Vagina (tissue), 2 donors: Measurements from ENCODE around the gene ACAT1. TPM values are rescaled to one million over a fixed set of nuclear protein-coding genes. Genes with fewer than 3 reads are reported as not detected.

Experiments
- DNase-seq, 2 donors: peaks; one replicate each; pipeline ENCODE4 v3.0.0-alpha.2; 2017; ENCODE audit errors: extremely low spot score in 2 of 2
- H3K27ac ChIP-seq: fragments of 200-600 bp; sonication (generic); one replicate; pipeline ENCODE4 v1.5.1; 2019
- H3K27me3 ChIP-seq: fragments of 200-600 bp; sonication (generic); one replicate; pipeline ENCODE4 v1.5.1; 2019
- H3K36me3 ChIP-seq, 2 donors: fragments of 200-600 bp; sonication (generic); one replicate each; pipeline ENCODE4 v1.5.1; 2017 to 2019
- H3K4me1 ChIP-seq: fragments of 200-600 bp; sonication (generic); one replicate; pipeline ENCODE4 v1.5.1; 2019
- H3K4me3 ChIP-seq, 2 donors: fragments of 200-600 bp; sonication (generic); 1 replicate in 1 of 2; 2 replicates in 1 of 2; pipeline ENCODE4 v1.5.1; 2016 to 2019
- H3K9me3 ChIP-seq: fragments of 200-600 bp; sonication (generic); one replicate; pipeline ENCODE4 v1.5.1; 2019
- POLR2A ChIP-seq, 2 donors: fragments of 450-650 bp; IDR thresholded peaks; one replicate each; pipeline ENCODE4 v1.6.1; 2017; ENCODE audit warnings: antibody characterized with exemption in 2 of 2, mild to moderate bottlenecking in 2 of 2, moderate library complexity in 2 of 2
- POLR2AphosphoS5 ChIP-seq, 2 donors: sonication (generic); formaldehyde crosslinking; IDR thresholded peaks; one replicate each; pipeline ENCODE4 v1.9.0; 2017; ENCODE audit warnings: antibody characterized with exemption in 2 of 2, mild to moderate bottlenecking in 2 of 2, low read depth in 1 of 2; ENCODE audit not compliant: insufficient read depth in 1 of 2
- intact Hi-C: fragments of 100-400 bp; cut with DNase I; formaldehyde crosslinking; loops from one replicate; pipeline ENCODE4 v1.15.1; 2023
- total RNA-seq: library from RNA; depleted of rRNA; stranded (reverse); fragments of >200 nt; gene quantifications from one replicate; pipeline ENCODE4 v1.2.3, GENCODE V29; 2016
- TF ChIP-seq, protein P1 (sequence below), 3 experiments: fragments of 450-650 bp in 2 of 3; fragments of 200-600 bp in 1 of 3; sonication (generic) in 1 of 3; IDR thresholded peaks; one replicate each; pipeline ENCODE4 v1.5.1; 2017 to 2019; ENCODE audit warnings: antibody characterized with exemption in 3 of 3, mild to moderate bottlenecking in 2 of 3, moderate library complexity in 2 of 3

Gene ACAT1
- total RNA-seq, 1 donor from 2014 or later = 71.0 TPM

DNA sequence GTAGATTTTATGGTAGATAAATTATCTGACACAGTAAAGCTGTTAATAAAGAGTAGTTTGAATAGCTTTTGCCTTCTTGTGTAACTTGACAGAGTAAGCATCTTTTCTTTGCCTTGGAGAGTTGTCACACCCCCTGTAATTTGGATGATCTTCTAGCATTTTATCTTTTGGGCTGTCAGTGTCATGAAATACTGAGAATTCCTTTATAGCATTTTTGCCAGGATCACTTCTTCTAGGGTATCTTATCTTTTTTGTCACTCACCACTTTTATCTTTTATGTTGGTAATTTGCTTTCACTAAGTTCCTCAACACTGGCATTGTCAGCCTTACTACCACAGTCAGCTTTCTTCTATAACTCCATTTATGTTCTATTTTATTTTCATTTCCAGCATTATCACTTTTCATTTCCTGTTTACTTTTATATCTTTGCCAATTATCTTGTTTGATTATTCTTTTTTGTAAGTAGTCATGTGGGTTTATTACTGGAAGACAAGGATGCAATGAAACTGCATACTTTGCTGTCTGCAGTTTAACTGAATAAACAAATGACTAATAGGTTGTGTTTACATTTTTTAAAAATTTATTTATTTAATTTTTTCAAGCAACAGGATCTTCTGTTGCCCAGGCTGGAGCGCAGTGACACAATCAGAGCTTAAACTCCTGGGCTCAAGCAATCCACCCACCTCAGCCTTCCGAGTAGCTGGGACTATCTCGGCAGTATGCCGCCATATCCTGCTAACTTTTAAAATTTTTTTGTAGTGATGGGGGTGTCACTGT, 28.1 kb upstream of the ACAT1 start:
- Histone ChIP-seq H3K27me3 (no peaks in the 10 kb centered on the region), H3K4me3 (no peak overlapping the region), H3K9me3 (no peaks in the 10 kb centered on the region), H3K36me3 (peaks cover 0 to 44% of the 10 kb centered on the region in 2 donors), H3K27ac (no peak overlapping the region), H3K4me1 (no peaks in the 10 kb centered on the region)
- no peak for DNase-seq
- TF ChIP-seq POLR2AphosphoS5 (IDR thresholded peaks at IDR 0.05; ENCODE audit: insufficient read depth in 1 of 2, low read depth in 1 of 2) = no peak
- intact Hi-C loops = no loop called here

DNA sequence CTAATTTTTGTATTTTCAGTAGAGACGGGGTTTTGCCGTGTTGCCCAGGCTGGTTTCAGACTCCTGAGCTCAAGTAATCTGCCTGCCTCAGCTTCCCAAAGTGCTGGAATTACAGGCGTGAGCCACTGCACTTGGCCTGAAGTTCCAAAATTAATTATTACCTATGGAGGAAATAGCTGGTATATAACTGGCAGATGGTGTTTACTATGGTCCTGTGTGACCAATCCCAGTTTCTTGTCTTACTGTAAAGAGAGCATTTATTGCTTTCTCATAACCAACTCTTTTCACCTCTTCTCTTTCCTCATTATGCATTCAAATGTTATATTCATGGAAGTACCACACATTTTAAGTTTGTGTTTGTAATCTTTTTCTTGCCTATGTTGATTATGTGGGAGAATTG, 24.2 kb upstream of the ACAT1 start:
- no peak for DNase-seq
- intact Hi-C loops = no loop called here
- Histone ChIP-seq H3K27me3 (no peaks in the 10 kb centered on the region), H3K4me3 (no peak overlapping the region), H3K4me1 (no peaks in the 10 kb centered on the region), H3K27ac (no peak overlapping the region), H3K9me3 (no peaks in the 10 kb centered on the region), H3K36me3 (peaks cover 0 to 43% of the 10 kb centered on the region in 2 donors)
- TF ChIP-seq POLR2AphosphoS5 (IDR thresholded peaks at IDR 0.05; ENCODE audit: insufficient read depth in 1 of 2, low read depth in 1 of 2) (no peak), POLR2A (IDR thresholded peaks at IDR 0.05) (no peak)
- TF ChIP-seq, protein P1, sequence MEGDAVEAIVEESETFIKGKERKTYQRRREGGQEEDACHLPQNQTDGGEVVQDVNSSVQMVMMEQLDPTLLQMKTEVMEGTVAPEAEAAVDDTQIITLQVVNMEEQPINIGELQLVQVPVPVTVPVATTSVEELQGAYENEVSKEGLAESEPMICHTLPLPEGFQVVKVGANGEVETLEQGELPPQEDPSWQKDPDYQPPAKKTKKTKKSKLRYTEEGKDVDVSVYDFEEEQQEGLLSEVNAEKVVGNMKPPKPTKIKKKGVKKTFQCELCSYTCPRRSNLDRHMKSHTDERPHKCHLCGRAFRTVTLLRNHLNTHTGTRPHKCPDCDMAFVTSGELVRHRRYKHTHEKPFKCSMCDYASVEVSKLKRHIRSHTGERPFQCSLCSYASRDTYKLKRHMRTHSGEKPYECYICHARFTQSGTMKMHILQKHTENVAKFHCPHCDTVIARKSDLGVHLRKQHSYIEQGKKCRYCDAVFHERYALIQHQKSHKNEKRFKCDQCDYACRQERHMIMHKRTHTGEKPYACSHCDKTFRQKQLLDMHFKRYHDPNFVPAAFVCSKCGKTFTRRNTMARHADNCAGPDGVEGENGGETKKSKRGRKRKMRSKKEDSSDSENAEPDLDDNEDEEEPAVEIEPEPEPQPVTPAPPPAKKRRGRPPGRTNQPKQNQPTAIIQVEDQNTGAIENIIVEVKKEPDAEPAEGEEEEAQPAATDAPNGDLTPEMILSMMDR (IDR thresholded peaks at IDR 0.05) = no peak

GRCh38 chr11:108101090-108101775, 20.1 kb upstream of the ACAT1 start:
- no peaks in the 10 kb centered on the region for H3K27me3 ChIP-seq
- H3K36me3 ChIP-seq = peaks cover 0 to 28% of the 10 kb centered on the region in 2 donors
- intact Hi-C loops = no loop called here
- TF ChIP-seq POLR2A (IDR thresholded peaks at IDR 0.05) (no peak), POLR2AphosphoS5 (IDR thresholded peaks at IDR 0.05; ENCODE audit: insufficient read depth in 1 of 2, low read depth in 1 of 2) (no peak)
- TF ChIP-seq, protein P1 (IDR thresholded peaks at IDR 0.05) = no peak
- no peak overlapping the region for H3K27ac ChIP-seq
- DNase-seq = no peak
- H3K4me3 ChIP-seq = no peak overlapping the region
- no peaks in the 10 kb centered on the region for H3K9me3 ChIP-seq
- H3K4me1 ChIP-seq = no peaks in the 10 kb centered on the region

GRCh38 chr11:108111126-108111525, 10.2 kb upstream of the ACAT1 start:
- TF ChIP-seq, protein P1 (IDR thresholded peaks at IDR 0.05) = no peak
- TF ChIP-seq POLR2AphosphoS5 (IDR thresholded peaks at IDR 0.05; ENCODE audit: insufficient read depth in 1 of 2, low read depth in 1 of 2) (no peak), POLR2A (IDR thresholded peaks at IDR 0.05) (no peak)
- Histone ChIP-seq H3K4me1 (peaks cover 10% of the 10 kb centered on the region), H3K9me3 (no peaks in the 10 kb centered on the region), H3K27me3 (no peaks in the 10 kb centered on the region), H3K36me3 (no peaks in the 10 kb centered on the region), H3K27ac (no peak overlapping the region), H3K4me3 (no peak overlapping the region)
- DNase-seq = no peak
- intact Hi-C loops = no loop called here

DNA sequence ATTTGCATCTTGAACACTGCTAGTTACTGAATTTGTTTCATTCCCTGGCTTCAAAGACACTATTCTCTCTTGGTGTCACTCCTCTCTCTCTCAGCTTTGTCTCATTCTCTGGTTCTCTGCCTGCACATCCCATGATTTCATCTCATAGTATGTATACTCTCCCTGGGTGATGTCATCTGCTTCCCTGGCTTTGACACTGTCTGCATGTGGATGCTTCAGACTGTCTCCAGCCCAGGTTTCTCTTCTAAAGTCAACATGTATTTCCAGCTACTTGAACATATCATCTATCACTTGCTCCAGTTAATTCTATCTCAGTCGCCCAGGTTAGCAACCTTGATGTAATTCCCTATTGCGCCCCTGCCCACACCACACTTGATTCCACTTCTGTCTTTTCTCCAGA, 9.3 kb upstream of the ACAT1 start:
- no peak for DNase-seq
- peaks cover 13% of the 10 kb centered on the region for H3K4me1 ChIP-seq
- no peak overlapping the region for H3K27ac ChIP-seq
- no peaks in the 10 kb centered on the region for H3K36me3 ChIP-seq
- no peak overlapping the region for H3K4me3 ChIP-seq
- intact Hi-C loops = no loop called here
- H3K27me3 ChIP-seq = no peaks in the 10 kb centered on the region
- TF ChIP-seq, protein P1 (IDR thresholded peaks at IDR 0.05) = no peak
- TF ChIP-seq POLR2AphosphoS5 (IDR thresholded peaks at IDR 0.05; ENCODE audit: insufficient read depth in 1 of 2, low read depth in 1 of 2) (no peak), POLR2A (IDR thresholded peaks at IDR 0.05) (no peak)
- no peaks in the 10 kb centered on the region for H3K9me3 ChIP-seq
